ENCODE data around the gene HPSE2.

GRCh38 chr10:98420786-98421185 lies 814.9 kb downstream of the HPSE2 start:
- TF ChIP-seq CTCF (IDR thresholded peaks at IDR 0.05) (no peak), POLR2AphosphoS5 (IDR thresholded peaks at IDR 0.05) (no peak), POLR2A (IDR thresholded peaks at IDR 0.05) (no peak), EP300 (IDR thresholded peaks at IDR 0.05) (no peak)

All from sigmoid colon (tissue), 4 donors.